ENCODE data around the gene PPP1R9A.

The PPP1R9A gene

DNA sequence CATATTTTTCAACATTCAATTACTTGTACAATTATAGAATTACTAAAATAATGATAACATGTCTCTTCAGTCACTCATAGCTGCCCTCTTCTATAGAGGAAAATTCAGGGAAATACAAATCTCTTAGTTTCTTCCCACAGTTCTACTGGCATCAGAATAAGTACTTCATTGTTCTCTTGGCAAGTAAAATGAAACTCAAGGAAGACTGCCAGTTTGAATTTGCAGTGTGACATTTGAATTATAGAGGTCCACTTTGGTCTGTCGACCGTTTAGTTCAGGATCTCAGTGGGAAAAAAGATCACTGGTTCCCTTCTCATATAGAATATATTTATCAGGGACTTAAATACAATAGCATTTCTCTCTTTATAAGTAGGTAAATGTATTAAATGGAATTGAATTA lies 302.4 kb downstream of the PPP1R9A start:
- no peak for DNase-seq

DNA sequence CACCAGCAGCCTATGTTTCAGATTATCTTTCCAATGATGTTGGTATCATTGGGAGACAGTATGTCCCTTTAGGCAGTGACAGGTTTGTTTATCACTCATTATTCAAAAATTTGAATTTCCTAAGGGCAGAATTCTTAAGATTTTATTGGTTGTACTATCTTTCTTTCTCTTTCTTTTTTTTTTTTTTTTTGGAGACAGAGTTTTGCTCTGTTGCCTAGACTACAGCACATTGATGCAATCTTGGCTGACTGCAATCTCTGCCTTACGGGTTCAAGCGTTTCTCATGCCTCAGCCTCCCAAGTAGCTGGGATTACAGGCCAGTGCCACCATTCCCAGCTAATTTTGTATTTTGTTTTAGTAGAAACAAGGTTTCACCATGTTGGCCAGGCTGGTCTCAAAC lies 305.8 kb downstream of the PPP1R9A start:
- DNase-seq = no peak

- DNase-seq = no peak
Measured at GRCh38 chr7:95213809-95214492, 306.6 kb downstream of the PPP1R9A start.

- no peak for DNase-seq
Measured at GRCh38 chr7:95219721-95220120, 312.3 kb downstream of the PPP1R9A start.

DNA sequence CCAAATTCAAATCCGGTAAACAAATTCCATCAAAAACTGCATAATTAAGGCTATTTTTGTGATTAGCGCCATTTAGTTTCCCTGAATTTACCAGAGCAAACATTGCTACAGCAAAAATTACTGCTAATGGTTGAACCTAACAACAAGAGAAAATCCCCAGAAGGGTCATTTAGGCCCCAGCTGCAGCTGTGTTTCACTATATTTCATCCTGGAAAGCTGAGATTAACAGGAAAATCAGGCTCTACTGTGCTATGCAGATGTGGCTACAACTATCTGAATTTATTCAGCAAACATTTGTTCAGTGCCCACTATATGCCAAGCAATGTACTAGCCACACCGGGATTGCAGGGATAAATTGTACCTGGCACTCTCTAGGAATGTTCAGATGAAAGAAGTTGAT lies 312.9 kb downstream of the PPP1R9A start:
- no peak for DNase-seq

- no peak for DNase-seq
Measured at GRCh38 chr7:95225301-95225700, 317.9 kb downstream of the PPP1R9A start.

DNA sequence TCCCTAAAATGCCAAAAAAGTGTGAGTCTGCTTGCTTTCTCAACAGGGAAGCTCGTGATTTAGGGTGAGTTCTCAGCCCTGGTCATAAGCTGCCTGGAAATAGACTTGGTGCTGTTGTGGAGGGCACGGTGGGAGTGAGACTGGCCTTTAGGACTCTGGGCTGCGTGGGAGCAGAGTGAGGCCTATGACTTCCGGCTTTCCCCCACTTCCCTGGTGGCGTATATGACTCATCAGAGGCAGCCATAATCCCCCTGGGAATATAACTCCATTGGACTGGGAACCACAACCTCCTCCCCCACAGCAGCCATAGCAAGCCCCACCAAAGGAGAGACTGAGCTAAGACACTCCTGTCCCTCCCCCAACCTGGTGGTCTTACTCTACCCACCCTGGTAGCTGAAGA lies 321.9 kb downstream of the PPP1R9A start:
- DNase-seq = no peak

DNA sequence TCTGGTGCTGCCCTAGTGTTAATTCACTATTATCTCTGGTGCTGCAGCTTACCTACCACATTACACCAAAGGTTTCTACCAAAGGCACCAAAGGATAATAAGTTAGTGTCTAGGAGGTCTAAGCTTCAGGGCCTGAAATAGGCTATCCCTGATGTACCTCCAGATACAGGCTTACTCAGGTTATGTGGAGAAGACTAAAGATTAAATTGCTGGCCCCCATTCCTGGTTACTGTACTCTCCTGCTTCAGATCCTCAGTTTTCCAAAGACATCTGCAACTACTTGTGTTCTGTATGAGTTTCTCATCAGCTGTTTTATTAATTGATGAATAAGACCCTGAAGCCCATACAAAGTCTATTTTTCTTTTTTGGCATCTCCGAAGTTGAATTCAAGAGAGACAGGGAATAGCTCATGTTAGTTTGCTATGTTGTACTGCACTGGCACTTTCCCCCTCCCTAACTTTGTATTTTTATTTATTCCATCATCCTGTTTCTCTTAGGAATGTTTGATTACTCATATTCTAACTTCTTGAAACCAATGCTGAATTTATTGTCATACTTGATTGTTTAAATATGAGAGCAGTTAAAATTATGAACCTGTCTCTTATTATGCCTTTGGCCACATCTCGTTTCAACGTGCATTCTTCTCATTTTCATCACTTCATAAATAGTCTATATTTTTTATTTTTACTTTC lies 331.0 kb downstream of the PPP1R9A start:
- no peak for DNase-seq

DNA sequence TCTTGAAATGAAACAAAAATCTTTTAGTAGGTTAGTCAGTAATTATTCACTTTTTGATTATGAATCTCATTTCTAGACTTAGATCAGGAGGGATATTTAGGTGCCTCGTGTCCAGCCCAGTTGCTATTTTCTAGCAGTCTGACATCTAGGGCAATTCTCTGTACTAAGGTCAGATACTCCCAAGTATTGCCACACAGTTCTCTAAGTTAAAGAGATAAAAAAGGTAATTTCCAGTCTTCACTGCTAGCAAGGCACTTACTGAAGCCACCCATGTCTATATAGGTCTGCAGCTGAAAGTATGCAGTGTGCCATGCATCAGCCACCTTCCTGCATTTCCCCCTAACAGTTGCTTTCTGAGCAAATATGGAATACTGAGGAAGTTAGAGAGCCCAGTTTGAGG lies 333.5 kb downstream of the PPP1R9A start:
- DNase-seq = no peak

- no peak for DNase-seq
Measured at GRCh38 chr7:95242266-95242665, 334.9 kb downstream of the PPP1R9A start.

GRCh38 chr7:95244616-95245015 lies 337.2 kb downstream of the PPP1R9A start:
- DNase-seq = no peak

DNA sequence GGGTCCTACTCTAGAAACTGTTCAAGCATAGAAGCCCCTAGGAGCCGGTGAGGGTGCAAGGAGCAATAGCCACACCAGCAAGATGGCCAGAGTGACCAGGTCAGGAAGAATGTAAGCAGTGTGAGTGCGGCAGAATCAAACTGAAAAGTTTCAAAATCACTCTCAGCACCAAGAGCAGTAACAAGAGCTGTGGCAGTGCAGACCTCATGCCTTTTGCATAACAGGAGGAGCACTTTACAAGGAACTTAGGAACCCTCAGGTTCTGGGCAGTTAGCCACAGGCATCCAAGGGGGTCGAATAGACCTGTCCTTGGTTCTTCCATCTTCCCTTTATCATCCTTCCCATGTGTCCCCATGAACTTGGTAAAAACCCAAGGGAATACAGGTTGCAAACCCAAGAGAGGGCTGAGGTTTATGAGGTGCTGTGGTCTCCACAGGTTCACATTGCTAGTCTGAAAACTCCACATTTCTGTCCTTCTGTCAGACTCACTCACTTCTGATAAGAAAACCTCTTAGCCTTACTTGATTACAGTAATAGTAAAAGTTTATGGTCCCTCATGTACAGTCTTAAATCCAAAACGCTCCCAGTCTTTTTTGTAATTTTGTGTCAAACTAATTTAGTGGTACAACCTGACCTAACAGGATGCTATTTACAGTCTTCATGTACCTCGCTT lies 338.6 kb downstream of the PPP1R9A start:
- DNase-seq = no peak

GRCh38 chr7:95246831-95247370 lies 339.5 kb downstream of the PPP1R9A start:
- DNase-seq = no peak

DNA sequence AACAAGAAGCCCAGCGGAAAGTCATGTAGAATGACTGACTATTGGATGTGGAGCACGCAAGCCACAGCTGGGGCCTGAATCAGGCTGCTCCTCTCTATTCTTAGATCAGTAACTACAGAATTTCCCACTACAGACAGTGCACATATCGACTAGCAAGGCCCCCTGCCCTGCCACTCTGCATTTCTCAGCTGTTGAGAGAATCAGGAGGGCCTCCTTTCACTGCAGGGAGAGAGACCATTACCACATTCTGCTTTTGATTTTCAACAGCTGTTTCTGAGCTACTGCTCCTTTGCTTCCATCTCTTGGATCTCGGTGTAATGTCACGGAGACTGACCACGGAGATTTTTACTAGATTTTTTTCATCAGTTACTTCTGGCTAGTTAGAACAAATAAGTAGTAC lies 343.2 kb downstream of the PPP1R9A start:
- DNase-seq = no peak

DNA sequence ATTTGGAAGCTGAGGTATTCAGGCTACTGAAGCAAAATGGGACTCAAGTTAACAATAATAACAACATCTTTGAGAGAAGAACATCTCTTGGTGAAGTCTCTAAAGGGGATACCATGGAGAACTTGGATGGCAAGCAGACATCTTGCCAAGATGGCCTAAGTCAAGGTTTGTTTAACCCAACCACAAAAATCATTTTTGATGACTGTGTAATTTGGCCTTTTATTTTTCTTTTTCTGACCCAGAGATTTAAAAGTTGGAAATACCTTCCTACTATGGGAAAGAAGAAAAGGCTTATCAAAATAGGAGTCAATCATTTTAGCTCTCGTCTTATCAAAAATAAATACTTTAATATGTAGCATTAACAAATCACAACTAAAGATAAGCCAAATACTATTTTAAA lies 344.6 kb downstream of the PPP1R9A start:
- no peak for DNase-seq

DNA sequence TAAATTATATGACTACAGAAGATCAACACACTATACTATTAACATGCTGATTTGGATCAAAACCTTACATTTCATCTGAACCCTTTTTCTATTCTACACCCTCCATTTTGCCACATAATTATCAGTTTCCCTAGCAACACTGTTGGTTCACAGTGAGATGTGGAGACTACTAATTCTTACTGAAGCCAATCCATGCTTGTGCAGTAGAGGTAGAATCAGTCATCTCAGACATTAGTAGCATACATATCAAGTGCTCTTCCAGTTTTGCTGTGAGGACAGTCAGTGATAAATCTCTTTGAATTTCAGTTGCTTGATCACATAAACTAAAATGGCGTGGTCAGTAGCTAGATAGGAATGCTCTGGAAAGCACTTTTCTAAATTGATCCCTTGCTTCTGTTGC lies 346.6 kb downstream of the PPP1R9A start:
- DNase-seq = no peak

DNA sequence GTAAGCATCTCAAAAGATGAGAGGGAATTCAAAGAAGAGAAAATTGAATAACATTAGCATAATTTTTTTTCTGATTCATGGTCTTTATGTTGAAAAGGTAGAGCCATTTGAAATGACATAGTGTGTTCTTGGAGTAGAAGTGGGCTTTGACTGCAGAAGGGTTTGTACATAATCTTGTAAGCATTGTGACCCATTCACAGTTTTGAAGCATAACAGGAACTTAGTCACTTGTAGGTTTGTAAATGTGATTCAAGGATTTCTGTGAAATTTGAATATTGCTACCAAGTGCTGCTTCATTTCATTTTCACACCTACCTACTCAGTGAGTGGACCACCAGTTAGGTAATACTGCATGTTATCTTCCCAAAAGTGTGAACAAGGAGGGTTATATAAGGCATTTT lies 348.3 kb downstream of the PPP1R9A start:
- DNase-seq = no peak

DNA sequence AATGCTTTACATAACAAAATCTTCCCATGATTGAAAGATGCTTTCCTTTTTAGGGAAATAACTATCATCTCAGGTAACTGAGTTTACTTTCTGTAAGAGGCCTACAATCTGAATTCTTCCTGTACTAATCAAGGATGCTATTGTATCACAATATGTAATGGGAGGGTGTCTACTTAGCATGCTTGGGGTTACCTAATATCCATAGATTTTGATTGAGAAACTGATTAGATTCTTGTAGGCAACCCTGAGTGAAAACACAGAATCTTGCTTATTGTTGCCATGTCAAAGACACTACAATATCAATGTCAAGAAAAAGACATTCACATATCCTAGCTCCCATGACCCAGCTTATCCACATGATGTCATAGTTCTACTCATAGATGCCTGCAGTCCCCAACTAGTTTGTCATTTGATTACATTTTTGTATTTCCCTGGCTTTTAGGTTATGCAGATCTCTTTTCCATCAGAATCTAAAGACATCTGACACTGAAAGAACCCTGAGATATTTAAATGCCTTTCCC lies 354.6 kb downstream of the PPP1R9A start:
- no peak for DNase-seq

DNA sequence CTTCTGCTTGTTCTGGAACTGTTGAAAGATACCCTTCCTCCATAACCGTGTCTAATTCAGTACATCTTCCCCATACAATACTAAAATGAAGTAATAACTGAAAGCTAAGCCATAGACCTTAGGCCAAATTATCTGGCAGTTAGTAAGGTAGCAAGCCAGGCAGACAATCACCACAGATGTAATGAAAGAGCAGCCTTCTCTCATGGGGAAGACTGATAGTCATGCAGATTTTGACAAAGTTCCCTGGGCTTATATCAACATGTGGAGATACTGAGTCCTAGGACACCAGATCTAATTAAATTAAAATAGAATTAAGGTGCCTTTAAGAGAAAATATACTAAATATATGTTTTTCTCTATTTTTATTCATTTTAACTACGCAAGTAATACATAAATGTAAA lies 355.5 kb downstream of the PPP1R9A start:
- DNase-seq = no peak

- DNase-seq = no peak
Measured at GRCh38 chr7:95263785-95264362, 356.5 kb downstream of the PPP1R9A start.

DNA sequence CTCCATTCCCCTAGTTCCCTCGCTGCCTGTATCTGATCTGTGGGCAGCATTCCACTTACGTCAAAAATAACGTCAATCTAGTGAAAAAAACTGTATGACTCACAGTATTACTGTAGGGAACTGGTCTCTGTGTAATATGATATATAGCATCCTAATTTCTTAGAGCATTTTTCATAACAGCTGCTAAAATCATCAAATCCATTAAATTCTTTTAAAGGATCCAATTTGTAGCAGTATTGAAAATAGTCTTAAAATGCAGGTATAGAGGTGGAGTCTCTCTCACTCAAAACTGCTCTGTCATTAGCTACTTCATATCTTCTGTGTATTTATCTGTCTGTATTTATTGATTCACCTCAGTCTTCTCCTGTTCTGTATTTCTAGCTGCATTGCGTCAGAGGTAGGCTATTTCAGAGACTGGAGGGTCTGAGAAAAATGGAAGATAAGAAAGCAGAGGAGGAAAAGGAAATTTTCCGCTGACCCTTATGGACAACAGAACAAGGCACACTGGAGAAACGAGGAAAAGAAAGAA lies 357.0 kb downstream of the PPP1R9A start:
- no peak for DNase-seq

GRCh38 chr7:95265634-95266033 lies 358.2 kb downstream of the PPP1R9A start:
- no peak for DNase-seq

DNA sequence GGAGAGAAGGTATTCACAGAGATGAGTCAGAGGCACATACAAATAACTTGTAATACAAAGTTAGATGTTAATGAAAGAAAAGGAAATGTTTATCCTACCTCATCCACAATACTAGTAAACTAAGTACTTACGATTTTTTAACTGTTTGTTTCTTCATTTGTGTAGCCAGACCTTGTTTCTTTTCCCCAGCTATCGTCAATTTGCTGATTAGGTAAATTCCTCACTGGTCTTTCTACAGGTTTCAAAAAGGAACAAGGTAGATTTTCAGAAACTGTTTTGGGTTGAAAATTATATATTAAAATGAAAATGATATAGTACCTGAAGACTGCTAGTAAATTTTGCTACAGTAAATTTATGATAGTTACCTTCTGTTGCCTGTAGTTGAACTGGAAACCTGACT lies 360.4 kb downstream of the PPP1R9A start:
- no peak for DNase-seq

All from activated CD8-positive, alpha-beta memory T cell treated with anti-CD3 and anti-CD28 coated beads, Interleukin-2, amount 50 U/mL, for 4 hours (primary cell).